K562 (cell line): ENCODE results near the gene CTDSP1. TPM values are rescaled to one million over a fixed set of nuclear protein-coding genes. Genes with fewer than 3 reads are reported as not detected.

Experiments
- ASH1L ChIP-seq: fragments of 450-650 bp; IDR thresholded peaks from 2 replicates; pipeline ENCODE4 v1.6.1; 2018; ENCODE audit warnings: borderline replicate concordance, mild to moderate bottlenecking, low read depth; ENCODE audit not compliant: partially characterized antibody
- ATF1 ChIP-seq, 2 experiments: fragments of 450-650 bp in 1 of 2; IDR thresholded peaks; 2 replicates each; pipeline ENCODE4 v1.6.1; 2016; ENCODE audit warnings: missing compliant biosample characterization in 1 of 2, missing genetic modification characterization in 1 of 2
- ATF2 ChIP-seq: sonication (generic); formaldehyde crosslinking; IDR thresholded peaks from 2 replicates; pipeline ENCODE4 v1.8.1; 2022; ENCODE audit warnings: missing genetic modification reagents
- CEBPG ChIP-seq, 3 experiments: fragments of 200-800 bp in 1 of 3; sonication (Bioruptor generic) in 1 of 3; sonication (generic) in 1 of 3; formaldehyde crosslinking in 1 of 3; IDR thresholded peaks in 2 of 3; conservative IDR thresholded peaks in 1 of 3; 2 replicates each; pipeline versions ENCODE4 v1.6.1 to v1.8.0; 2016 to 2022; ENCODE audit warnings: missing compliant biosample characterization in 2 of 3, missing genetic modification characterization in 2 of 3, mild to moderate bottlenecking in 1 of 3, missing genetic modification reagents in 1 of 3
- E2F4 ChIP-seq: sonication (generic); formaldehyde crosslinking; IDR thresholded peaks from 2 replicates; pipeline ENCODE4 v1.8.0; 2022; ENCODE audit warnings: mild to moderate bottlenecking, low read depth, missing genetic modification reagents
- ELF2 ChIP-seq: fragments of 250-450 bp; sonication (Bioruptor Pico); IDR thresholded peaks from 2 replicates; pipeline ENCODE4 v1.5.0; 2021; ENCODE audit warnings: mild to moderate bottlenecking
- FOXK2 ChIP-seq, 2 experiments: fragments of 450-650 bp; IDR thresholded peaks in 1 of 2; conservative IDR thresholded peaks in 1 of 2; 2 replicates each; pipeline ENCODE4 v1.6.1; 2016; ENCODE audit warnings: low read depth in 2 of 2, mild to moderate bottlenecking in 1 of 2
- GABPB2 ChIP-seq: fragments of 250-450 bp; sonication (Bioruptor Pico); conservative IDR thresholded peaks from 2 replicates; pipeline ENCODE4 v1.5.1; 2021; ENCODE audit warnings: mild to moderate bottlenecking
- HDAC3 ChIP-seq: fragments of 450-650 bp; IDR thresholded peaks from 2 replicates; pipeline ENCODE4 v1.6.1; 2018; ENCODE audit warnings: borderline replicate concordance, mild to moderate bottlenecking, moderate library complexity; ENCODE audit not compliant: partially characterized antibody
- MECOM ChIP-seq: fragments of 250-450 bp; sonication (Bioruptor Pico); IDR thresholded peaks from 2 replicates; pipeline ENCODE4 v1.8.0; 2022; ENCODE audit warnings: inconsistent platforms
- MEIS2 ChIP-seq: fragments of 450-650 bp; IDR thresholded peaks from 2 replicates; pipeline ENCODE4 v1.6.1; 2014; ENCODE audit warnings: mild to moderate bottlenecking; ENCODE audit not compliant: partially characterized antibody
- NR4A1 ChIP-seq, 2 experiments: fragments of 250-450 bp in 1 of 2; fragments of 450-650 bp in 1 of 2; sonication (Bioruptor Pico) in 1 of 2; IDR thresholded peaks; 2 replicates each; pipeline versions ENCODE4 v1.4.0 to v1.6.1; 2016 to 2020; ENCODE audit warnings: mild to moderate bottlenecking in 2 of 2, missing compliant biosample characterization in 1 of 2, missing genetic modification characterization in 1 of 2, moderate library complexity in 1 of 2
- POLR2AphosphoS5 ChIP-seq: IDR thresholded peaks from 2 replicates; pipeline ENCODE4 v1.6.1; 2011; ENCODE audit warnings: mild to moderate bottlenecking, low read depth, low read length, moderate library complexity; ENCODE audit not compliant: control insufficient read depth, insufficient read depth
- POLR2B ChIP-seq: fragments of 450-650 bp; IDR thresholded peaks from 2 replicates; pipeline ENCODE4 v1.6.1; 2018; ENCODE audit warnings: low read depth; ENCODE audit not compliant: partially characterized antibody
- RB1 ChIP-seq: fragments of 450-650 bp; IDR thresholded peaks from 2 replicates; pipeline ENCODE4 v1.6.1; 2017; ENCODE audit warnings: low read depth, mild to moderate bottlenecking
- TCF3 ChIP-seq: sonication (generic); formaldehyde crosslinking; IDR thresholded peaks from 2 replicates; pipeline ENCODE4 v1.4.0; 2020; ENCODE audit warnings: mild to moderate bottlenecking, missing genetic modification reagents
- ZBTB7A ChIP-seq: IDR thresholded peaks from 2 replicates; pipeline ENCODE4 v1.6.1; 2011; ENCODE audit warnings: low read depth, mild to moderate bottlenecking, low read length, moderate library complexity, borderline replicate concordance; ENCODE audit not compliant: control insufficient read depth
- ZNF398 ChIP-seq: fragments of 250-450 bp; sonication (Bioruptor Pico); IDR thresholded peaks from 2 replicates; pipeline ENCODE4 v1.8.0; 2021; ENCODE audit warnings: moderate library complexity, mild to moderate bottlenecking, inconsistent platforms
- ZNF589 ChIP-seq: fragments of 200-800 bp; sonication (Bioruptor generic); IDR thresholded peaks from 2 replicates; pipeline ENCODE4 v1.6.1; 2016; ENCODE audit warnings: low read depth, missing genetic modification characterization, missing compliant biosample characterization
- polyA plus RNA-seq, 8 experiments: library from polyadenylated mRNA; depleted of rRNA in 4 of 8; stranded (reverse) in 5 of 8; unstranded in 3 of 8; fragments of >200 nt; fragmentation: Nextera tagmentation in 2 of 8; fragmentation: Illumina TruSeq in 1 of 8; extraction: Ambion mirVana in 2 of 8; extraction: Trizol in 1 of 8; gene quantifications; 2 replicates each; pipeline versions ENCODE4 v1.2.1 to v1.2.3, GENCODE V29; 2011 to 2014; ENCODE audit warnings: inconsistent platforms in 1 of 8, missing spikeins in 1 of 8
- total RNA-seq, 7 experiments: library from RNA; depleted of rRNA in 6 of 7; stranded (reverse); fragments of >200 nt in 6 of 7; fragmentation: Illumina TruSeq in 2 of 7; extraction: Trizol in 2 of 7; gene quantifications; 2 replicates each; pipeline versions ENCODE4 v1.2.1 to v1.2.3, GENCODE V29; 2011 to 2021; ENCODE audit warnings: low replicate concordance in 1 of 7
- TF ChIP-seq, protein P1 (sequence below): sonication (generic); formaldehyde crosslinking; IDR thresholded peaks from 2 replicates; pipeline ENCODE4 v1.8.1; 2022; ENCODE audit warnings: missing genetic modification reagents

The CTDSP1 gene
- total and polyA plus RNA-seq, 9 of the 15 experiments (the other 6 are each of a cell fraction or from before 2014, with no cell fraction given): 2.4 to 74.8 (median 45.8) TPM

DNA sequence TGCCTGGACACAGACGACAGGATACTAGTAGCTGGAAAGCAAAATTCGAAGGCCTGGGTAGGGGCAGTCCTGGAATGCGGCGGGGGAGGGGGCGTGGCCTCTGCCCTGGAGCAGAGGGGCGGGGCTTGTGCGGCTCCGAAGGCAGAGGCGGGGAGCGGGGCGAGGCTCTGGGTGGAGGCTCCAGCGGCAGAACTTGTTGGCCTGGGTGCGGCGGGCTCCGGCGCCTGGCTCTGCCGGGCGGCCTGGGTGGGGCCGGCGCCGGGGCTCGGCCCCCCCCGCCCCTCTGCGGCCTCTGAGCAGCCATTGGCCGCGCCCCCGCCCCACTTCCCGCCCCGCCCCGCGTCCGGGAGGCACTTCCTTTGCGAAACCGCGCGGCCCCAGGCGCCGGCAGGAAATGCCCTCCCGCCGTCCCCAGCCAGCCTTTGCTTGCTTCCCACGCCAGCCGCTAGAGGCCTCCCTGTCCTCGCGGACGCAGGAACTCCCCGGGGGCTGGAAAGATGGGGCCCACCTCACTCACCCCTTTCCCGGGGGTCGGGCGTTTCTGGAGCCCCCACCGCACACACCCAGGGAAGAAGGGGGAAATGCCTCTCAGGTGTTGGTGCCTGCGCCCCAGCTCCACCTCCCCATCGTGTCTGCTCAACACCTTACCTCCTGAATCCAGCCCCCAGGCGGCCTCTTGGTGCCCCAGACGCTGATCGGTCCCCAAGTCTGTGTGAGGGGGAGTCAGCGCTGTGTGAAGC, 6.7 kb downstream of the CTDSP1 start (continued):
- TF ChIP-seq CEBPG (CRISPR knock-in tag; IDR thresholded peaks at IDR 0.05): no peak
- no peak for TF ChIP-seq CEBPG (tag; conservative IDR thresholded peaks at IDR 0.05 in 1 of 2, IDR thresholded peaks at IDR 0.05 in 1 of 2)
- no peak for TF ChIP-seq ELF2 (CRISPR knock-in tag)
- TF ChIP-seq RB1: peak; percentile 77
- no peak for TF ChIP-seq HDAC3
- no peak for TF ChIP-seq ZNF589 (CRISPR knock-in tag)
- no peak for TF ChIP-seq MECOM
- TF ChIP-seq FOXK2 (conservative IDR thresholded peaks at IDR 0.05 in 1 of 2, IDR thresholded peaks at IDR 0.05 in 1 of 2; ENCODE audit: low read depth in 2 of 2): no peak
- TF ChIP-seq, protein P1, sequence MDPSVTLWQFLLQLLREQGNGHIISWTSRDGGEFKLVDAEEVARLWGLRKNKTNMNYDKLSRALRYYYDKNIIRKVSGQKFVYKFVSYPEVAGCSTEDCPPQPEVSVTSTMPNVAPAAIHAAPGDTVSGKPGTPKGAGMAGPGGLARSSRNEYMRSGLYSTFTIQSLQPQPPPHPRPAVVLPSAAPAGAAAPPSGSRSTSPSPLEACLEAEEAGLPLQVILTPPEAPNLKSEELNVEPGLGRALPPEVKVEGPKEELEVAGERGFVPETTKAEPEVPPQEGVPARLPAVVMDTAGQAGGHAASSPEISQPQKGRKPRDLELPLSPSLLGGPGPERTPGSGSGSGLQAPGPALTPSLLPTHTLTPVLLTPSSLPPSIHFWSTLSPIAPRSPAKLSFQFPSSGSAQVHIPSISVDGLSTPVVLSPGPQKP (CRISPR knock-in tag): no peak
- TF ChIP-seq NR4A1 (CRISPR knock-in tag; IDR thresholded peaks at IDR 0.05): no peak
- no peak for TF ChIP-seq NR4A1 (tag; IDR thresholded peaks at IDR 0.05)
- peak; percentile 94 for TF ChIP-seq ZBTB7A
- no peak for TF ChIP-seq MEIS2
- TF ChIP-seq TCF3 (CRISPR knock-in tag): no peak
- TF ChIP-seq GABPB2 (CRISPR knock-in tag): no peak
- TF ChIP-seq ATF2 (CRISPR knock-in tag): no peak
- no peak for TF ChIP-seq E2F4 (CRISPR knock-in tag)
- TF ChIP-seq ZNF398 (CRISPR knock-in tag): no peak
- no peak for TF ChIP-seq POLR2B
- peak; percentile 70; the same call in 1 of the 2 replicates for TF ChIP-seq POLR2AphosphoS5
- no peak for TF ChIP-seq ATF1 (CRISPR knock-in tag; IDR thresholded peaks at IDR 0.05)
- peak; percentile 10; the same call in 1 of the 2 replicates for TF ChIP-seq ATF1 (tag; IDR thresholded peaks at IDR 0.05)
- no peak for TF ChIP-seq ASH1L
